Parathyroid adenoma (tissue), 2 donors: ENCODE results near the gene EPS8.

Source experiments
- H2AFZ ChIP-seq: fragments of 300-600 bp; sonication (generic); one replicate; pipeline ENCODE4 v1.7.0; 2017; ENCODE audit warnings: antibody characterized with exemption, mild to moderate bottlenecking
- H3K27ac ChIP-seq: fragments of 300-600 bp; sonication (generic); one replicate; pipeline ENCODE4 v1.7.0; 2017
- H3K27me3 ChIP-seq: fragments of 300-600 bp; sonication (generic); one replicate; pipeline ENCODE4 v1.7.0; 2017; ENCODE audit warnings: low read length; ENCODE audit not compliant: control insufficient read depth, insufficient read depth
- H3K36me3 ChIP-seq: fragments of 300-600 bp; sonication (generic); one replicate; pipeline ENCODE4 v1.7.0; 2017; ENCODE audit warnings: low read length; ENCODE audit not compliant: control insufficient read depth, insufficient read depth
- H3K4me1 ChIP-seq: fragments of 300-600 bp; sonication (generic); one replicate; pipeline ENCODE4 v1.7.0; 2017; ENCODE audit warnings: control low read depth
- H3K4me2 ChIP-seq: fragments of 300-600 bp; sonication (generic); one replicate; pipeline ENCODE4 v1.7.0; 2017; ENCODE audit warnings: low read length
- H3K4me3 ChIP-seq: fragments of 300-600 bp; sonication (generic); one replicate; pipeline ENCODE4 v1.7.0; 2017; ENCODE audit warnings: low read depth, low read length
- H3K79me2 ChIP-seq: fragments of 300-600 bp; sonication (generic); one replicate; pipeline ENCODE4 v1.7.0; 2017; ENCODE audit warnings: control low read depth
- H3K9ac ChIP-seq: fragments of 300-600 bp; sonication (generic); one replicate; pipeline ENCODE4 v1.7.0; 2017; ENCODE audit warnings: mild to moderate bottlenecking
- H3K9me3 ChIP-seq: fragments of 300-600 bp; sonication (generic); one replicate; pipeline ENCODE4 v1.7.0; 2017; ENCODE audit warnings: low read length; ENCODE audit not compliant: control insufficient read depth
- TF ChIP-seq, protein P1 (sequence below): fragments of 300-600 bp; sonication (generic); IDR thresholded peaks from one replicate; pipeline ENCODE4 v1.7.0; 2017; ENCODE audit warnings: antibody characterized with exemption, mild to moderate bottlenecking
- donor health status: primary hyperparathyroidism.

Gene EPS8

DNA sequence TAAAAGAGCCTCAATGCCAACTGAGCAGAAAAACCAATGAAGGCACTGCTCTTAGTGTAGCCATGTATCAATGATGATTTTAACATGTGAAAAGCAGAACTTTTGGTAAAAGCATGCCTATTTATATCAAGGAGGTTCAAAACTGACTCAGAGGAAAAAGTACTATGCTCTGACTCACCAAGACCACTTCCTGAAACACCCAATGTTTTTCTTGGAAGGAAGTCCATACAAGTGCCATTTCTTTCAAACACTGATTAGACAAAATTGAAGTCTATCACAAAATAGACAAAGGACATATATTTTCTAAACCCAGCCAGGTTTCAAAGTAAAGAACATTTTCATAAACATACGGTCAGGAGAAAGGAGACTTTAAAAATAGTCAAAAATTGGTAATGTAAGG is 88.6 kb downstream of the EPS8 start:
- H2AFZ ChIP-seq: no peak overlapping the region
- no peaks in the 10 kb centered on the region for H3K4me1 ChIP-seq
- H3K79me2 ChIP-seq: no peaks in the 10 kb centered on the region
- TF ChIP-seq, protein P1, sequence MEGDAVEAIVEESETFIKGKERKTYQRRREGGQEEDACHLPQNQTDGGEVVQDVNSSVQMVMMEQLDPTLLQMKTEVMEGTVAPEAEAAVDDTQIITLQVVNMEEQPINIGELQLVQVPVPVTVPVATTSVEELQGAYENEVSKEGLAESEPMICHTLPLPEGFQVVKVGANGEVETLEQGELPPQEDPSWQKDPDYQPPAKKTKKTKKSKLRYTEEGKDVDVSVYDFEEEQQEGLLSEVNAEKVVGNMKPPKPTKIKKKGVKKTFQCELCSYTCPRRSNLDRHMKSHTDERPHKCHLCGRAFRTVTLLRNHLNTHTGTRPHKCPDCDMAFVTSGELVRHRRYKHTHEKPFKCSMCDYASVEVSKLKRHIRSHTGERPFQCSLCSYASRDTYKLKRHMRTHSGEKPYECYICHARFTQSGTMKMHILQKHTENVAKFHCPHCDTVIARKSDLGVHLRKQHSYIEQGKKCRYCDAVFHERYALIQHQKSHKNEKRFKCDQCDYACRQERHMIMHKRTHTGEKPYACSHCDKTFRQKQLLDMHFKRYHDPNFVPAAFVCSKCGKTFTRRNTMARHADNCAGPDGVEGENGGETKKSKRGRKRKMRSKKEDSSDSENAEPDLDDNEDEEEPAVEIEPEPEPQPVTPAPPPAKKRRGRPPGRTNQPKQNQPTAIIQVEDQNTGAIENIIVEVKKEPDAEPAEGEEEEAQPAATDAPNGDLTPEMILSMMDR: no peak
- peak overlapping the region; percentile 45 for H3K27ac ChIP-seq
- no peaks in the 10 kb centered on the region for H3K9me3 ChIP-seq
- H3K4me3 ChIP-seq: no peak overlapping the region
- no peak overlapping the region for H3K4me2 ChIP-seq
- H3K27me3 ChIP-seq: no peaks in the 10 kb centered on the region
- H3K9ac ChIP-seq: no peak overlapping the region
- H3K36me3 ChIP-seq: no peaks in the 10 kb centered on the region

DNA sequence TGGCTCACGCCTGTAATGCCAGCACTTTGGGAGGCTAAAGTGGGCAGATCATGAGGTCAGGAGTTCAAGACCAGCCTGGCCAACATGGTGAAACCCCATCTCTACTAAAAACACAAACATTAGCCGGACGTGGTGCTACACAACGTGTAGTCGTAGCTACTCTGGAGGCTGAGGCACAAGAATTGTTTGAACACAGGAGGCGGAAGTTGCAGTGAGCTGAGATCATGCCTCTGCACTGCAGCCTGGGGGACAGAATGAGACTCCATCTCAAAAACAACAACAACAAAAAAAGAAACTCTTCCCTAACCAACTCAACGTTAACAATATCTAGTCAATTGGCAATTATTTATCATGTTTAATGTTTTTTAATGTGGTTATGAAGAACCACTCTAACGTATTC is 89.3 kb downstream of the EPS8 start:
- TF ChIP-seq, protein P1: no peak
- Histone ChIP-seq H3K4me1 (no peaks in the 10 kb centered on the region), H3K4me3 (no peak overlapping the region), H3K27ac (peak overlapping the region; percentile 45), H3K9ac (no peak overlapping the region), H3K36me3 (no peaks in the 10 kb centered on the region), H3K27me3 (no peaks in the 10 kb centered on the region), H2AFZ (no peak overlapping the region), H3K79me2 (no peaks in the 10 kb centered on the region), H3K4me2 (no peak overlapping the region), H3K9me3 (no peaks in the 10 kb centered on the region)

DNA sequence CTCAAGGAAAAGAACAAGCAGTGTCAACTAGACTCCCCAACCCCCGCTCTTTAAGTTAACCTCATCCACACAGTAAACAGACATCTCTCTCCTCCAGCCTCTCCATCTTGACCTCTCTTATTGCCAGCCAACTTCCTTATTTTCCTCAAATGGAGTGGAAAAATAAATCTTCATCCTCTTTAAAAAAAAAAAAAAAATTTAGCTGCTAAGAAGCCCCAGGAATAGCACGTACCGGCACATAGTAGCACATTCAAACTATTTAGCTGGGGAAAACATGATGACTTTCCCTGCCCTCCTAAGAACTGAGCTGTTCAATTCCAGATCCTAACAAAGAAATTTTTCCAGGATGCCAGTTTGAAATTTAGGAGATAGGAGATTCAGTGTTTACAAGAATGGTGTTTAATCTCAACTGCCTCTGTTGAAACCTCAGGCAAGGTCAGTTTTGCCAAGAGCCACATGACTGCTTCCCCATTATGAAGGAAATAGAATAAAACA is 90.8 kb downstream of the EPS8 start:
- no peaks in the 10 kb centered on the region for H3K36me3 ChIP-seq
- H3K4me2 ChIP-seq: no peak overlapping the region
- H3K4me3 ChIP-seq: no peak overlapping the region
- peak overlapping the region; percentile 50 for H3K27ac ChIP-seq
- H3K79me2 ChIP-seq: no peaks in the 10 kb centered on the region
- H2AFZ ChIP-seq: no peak overlapping the region
- no peaks in the 10 kb centered on the region for H3K4me1 ChIP-seq
- H3K9me3 ChIP-seq: no peaks in the 10 kb centered on the region
- TF ChIP-seq, protein P1: no peak
- H3K27me3 ChIP-seq: no peaks in the 10 kb centered on the region
- H3K9ac ChIP-seq: no peak overlapping the region

DNA sequence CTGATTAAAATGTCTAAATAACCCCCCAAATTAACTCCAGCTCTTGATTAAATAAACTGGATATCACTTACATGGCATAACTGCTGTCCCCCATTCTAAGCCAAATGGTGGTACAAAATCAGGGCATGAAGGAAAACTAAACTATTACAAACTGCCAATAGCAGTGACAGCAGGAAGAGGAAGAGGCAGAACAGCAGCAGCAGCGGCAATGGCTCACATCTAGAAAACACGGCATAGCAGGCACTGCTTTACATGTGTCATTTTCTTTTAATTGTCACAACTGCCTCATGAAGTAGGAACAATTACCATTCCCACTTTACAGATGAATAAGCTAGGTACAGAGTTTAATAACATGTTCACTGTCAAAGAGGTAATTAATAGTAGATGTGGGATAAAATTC is 92.0 kb downstream of the EPS8 start:
- no peaks in the 10 kb centered on the region for H3K27me3 ChIP-seq
- H2AFZ ChIP-seq: no peak overlapping the region
- H3K9ac ChIP-seq: no peak overlapping the region
- H3K4me2 ChIP-seq: no peak overlapping the region
- peak overlapping the region; percentile 30 for H3K27ac ChIP-seq
- no peaks in the 10 kb centered on the region for H3K79me2 ChIP-seq
- TF ChIP-seq, protein P1: no peak
- no peaks in the 10 kb centered on the region for H3K4me1 ChIP-seq
- no peaks in the 10 kb centered on the region for H3K9me3 ChIP-seq
- no peaks in the 10 kb centered on the region for H3K36me3 ChIP-seq
- H3K4me3 ChIP-seq: no peak overlapping the region

DNA sequence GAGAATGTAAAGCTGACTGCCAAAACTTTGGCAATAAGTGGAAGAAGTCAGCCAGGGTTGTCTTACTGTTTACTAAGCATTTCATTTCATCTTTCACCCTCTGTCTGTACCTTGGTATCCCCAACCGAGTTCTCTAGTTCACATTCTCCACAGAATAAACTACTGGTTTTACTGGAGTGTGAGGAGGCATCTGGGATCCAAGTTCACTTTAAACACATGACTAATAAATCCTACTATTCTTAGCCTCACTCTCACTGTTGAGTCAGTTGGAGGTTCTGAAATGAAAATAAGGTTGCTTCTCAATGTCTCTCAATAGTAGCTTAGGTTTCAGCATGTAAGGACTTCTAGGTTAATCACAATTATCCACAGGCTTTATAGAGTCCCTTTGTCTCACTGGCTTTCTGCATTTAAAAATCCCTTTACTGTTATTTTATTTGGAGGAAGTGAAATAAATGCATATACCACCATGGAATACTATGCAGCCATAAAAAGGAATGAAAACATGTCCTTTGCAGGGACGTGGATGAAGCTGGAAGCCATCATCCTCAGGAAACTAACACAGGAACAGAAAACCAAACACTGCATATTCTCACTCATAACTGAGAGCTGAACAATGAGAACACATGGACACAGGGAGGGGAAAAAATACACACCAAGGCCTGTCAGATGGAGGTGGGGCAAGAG is 95.8 kb downstream of the EPS8 start:
- Histone ChIP-seq H3K79me2 (no peaks in the 10 kb centered on the region), H3K9me3 (no peaks in the 10 kb centered on the region), H3K9ac (no peak overlapping the region), H3K27me3 (no peaks in the 10 kb centered on the region), H3K27ac (no peak overlapping the region), H3K4me3 (no peak overlapping the region), H3K4me1 (no peaks in the 10 kb centered on the region), H3K4me2 (no peak overlapping the region), H2AFZ (no peak overlapping the region), H3K36me3 (no peaks in the 10 kb centered on the region)
- TF ChIP-seq, protein P1: no peak
